Eye (tissue), 1 donor: ENCODE results near the gene MRFAP1.
"Not testable (repeated sequence)": the region's sequence is repeated elsewhere in the genome, so short reads cannot be mapped to it uniquely, and the experiment has no call there.

ENCODE experiments used
- DNase-seq: peaks from one replicate; pipeline ENCODE4 v3.0.0-alpha.2; 2015

The MRFAP1 gene

GRCh38 chr4:6639137-6639680, 1.3 kb upstream of the MRFAP1 start:
- no peak for DNase-seq

- DNase-seq, result peak; percentile 35
Observed at GRCh38 chr4:6641164-6641970, 882 bp downstream of the MRFAP1 start.

GRCh38 chr4:6641971-6642320, 1.5 kb downstream of the MRFAP1 start:
- DNase-seq, result no peak

GRCh38 chr4:6643141-6643847, 2.8 kb downstream of the MRFAP1 start:
- no peak for DNase-seq

- DNase-seq, result no peak
Observed at GRCh38 chr4:6644792-6645530, 4.5 kb downstream of the MRFAP1 start.

- DNase-seq, result no peak
Observed at GRCh38 chr4:6647169-6647568, 6.7 kb downstream of the MRFAP1 start.

- DNase-seq, result no peak
Observed at GRCh38 chr4:6647582-6648230, 7.2 kb downstream of the MRFAP1 start.

GRCh38 chr4:6649216-6649615, 8.7 kb downstream of the MRFAP1 start:
- DNase-seq, result no peak

GRCh38 chr4:6654211-6654610, 13.7 kb downstream of the MRFAP1 start:
- not testable (repeated sequence) for DNase-seq

- DNase-seq, result not testable (repeated sequence)
Observed at GRCh38 chr4:6655291-6655690, 14.8 kb downstream of the MRFAP1 start.

GRCh38 chr4:6655924-6656323, 15.4 kb downstream of the MRFAP1 start:
- no peak for DNase-seq

GRCh38 chr4:6657242-6658208, 17.0 kb downstream of the MRFAP1 start:
- DNase-seq, result no peak

- peak; percentile 51 for DNase-seq
Observed at GRCh38 chr4:6658209-6658595, 17.7 kb downstream of the MRFAP1 start.

GRCh38 chr4:6658597-6659075, 18.2 kb downstream of the MRFAP1 start:
- DNase-seq, result peak; percentile 62

GRCh38 chr4:6659897-6660296, 19.4 kb downstream of the MRFAP1 start:
- DNase-seq, result no peak

GRCh38 chr4:6660430-6660829, 19.9 kb downstream of the MRFAP1 start:
- DNase-seq, result no peak

- DNase-seq, result no peak
Observed at GRCh38 chr4:6662591-6662990, 22.1 kb downstream of the MRFAP1 start.

GRCh38 chr4:6663596-6664393, 23.3 kb downstream of the MRFAP1 start:
- DNase-seq, result peak; percentile 20

- no peak for DNase-seq
Observed at GRCh38 chr4:6665320-6665654, 24.8 kb downstream of the MRFAP1 start.

- DNase-seq, result no peak
Observed at GRCh38 chr4:6668391-6668790, 27.9 kb downstream of the MRFAP1 start.

- DNase-seq, result no peak
Observed at GRCh38 chr4:6671648-6672047, 31.2 kb downstream of the MRFAP1 start.
